ENCODE results near the gene GTF2IRD1. TPM values are rescaled to one million over a fixed set of nuclear protein-coding genes. Genes with fewer than 3 reads are reported as not detected.

Gene GTF2IRD1
- total and polyA plus RNA-seq, 2 of the 13 experiments (the other 11 are each of a cell fraction or from before 2014, with no cell fraction given): 16.5 to 26.7 TPM

DNA sequence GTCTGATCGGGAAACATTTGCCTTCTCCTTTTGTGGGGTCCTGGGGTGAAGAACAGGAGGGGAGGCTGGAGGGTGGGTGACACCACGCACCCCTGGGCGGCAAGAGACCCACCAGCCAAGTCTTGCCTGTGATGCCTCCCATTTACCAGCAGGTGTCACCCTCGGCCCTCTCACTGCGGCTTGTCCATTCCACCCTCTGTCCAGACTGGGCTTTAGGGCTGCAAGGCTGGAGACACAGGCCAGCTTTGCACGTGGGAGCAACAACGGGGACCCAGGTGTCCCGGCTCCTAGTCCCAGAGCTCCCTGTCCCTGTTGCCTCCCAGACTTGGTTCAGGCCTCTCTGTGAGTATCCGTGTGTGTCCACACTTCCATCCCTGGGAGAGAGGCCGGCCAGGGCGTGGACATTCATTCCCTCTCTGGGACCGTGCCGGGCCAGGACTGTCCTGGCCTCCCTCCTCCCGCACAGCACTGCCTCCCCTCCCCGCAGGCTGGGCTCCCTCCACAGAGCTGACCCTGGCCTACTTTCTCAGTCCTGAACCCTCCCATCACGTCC lies 36.2 kb upstream of the GTF2IRD1 start (continued):
- TF ChIP-seq, protein P1, sequence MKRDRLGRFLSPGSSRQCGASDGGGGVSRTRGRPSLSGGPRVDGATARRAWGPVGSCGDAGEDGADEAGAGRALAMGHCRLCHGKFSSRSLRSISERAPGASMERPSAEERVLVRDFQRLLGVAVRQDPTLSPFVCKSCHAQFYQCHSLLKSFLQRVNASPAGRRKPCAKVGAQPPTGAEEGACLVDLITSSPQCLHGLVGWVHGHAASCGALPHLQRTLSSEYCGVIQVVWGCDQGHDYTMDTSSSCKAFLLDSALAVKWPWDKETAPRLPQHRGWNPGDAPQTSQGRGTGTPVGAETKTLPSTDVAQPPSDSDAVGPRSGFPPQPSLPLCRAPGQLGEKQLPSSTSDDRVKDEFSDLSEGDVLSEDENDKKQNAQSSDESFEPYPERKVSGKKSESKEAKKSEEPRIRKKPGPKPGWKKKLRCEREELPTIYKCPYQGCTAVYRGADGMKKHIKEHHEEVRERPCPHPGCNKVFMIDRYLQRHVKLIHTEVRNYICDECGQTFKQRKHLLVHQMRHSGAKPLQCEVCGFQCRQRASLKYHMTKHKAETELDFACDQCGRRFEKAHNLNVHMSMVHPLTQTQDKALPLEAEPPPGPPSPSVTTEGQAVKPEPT (CRISPR knock-in tag; IDR thresholded peaks at IDR 0.05; ENCODE audit: low read depth): no peak
- TF ChIP-seq HNRNPH1 (optimal IDR thresholded peaks at IDR 0.05; ENCODE audit: low read depth, low read length) (no peak), TBX2 (CRISPR knock-in tag; IDR thresholded peaks at IDR 0.05; ENCODE audit: borderline replicate concordance) (peak; percentile 29; the same call in 1 of the 2 replicates), ZNF281 (CRISPR knock-in tag; IDR thresholded peaks at IDR 0.05; ENCODE audit: borderline replicate concordance) (no peak), E2F2 (CRISPR knock-in tag; IDR thresholded peaks at IDR 0.05; ENCODE audit: borderline replicate concordance) (no peak), SP5 (CRISPR knock-in tag; IDR thresholded peaks at IDR 0.05; ENCODE audit: borderline replicate concordance, low read depth) (no peak), TAF15 (IDR thresholded peaks at IDR 0.05; ENCODE audit: low read depth, low read length, poor library complexity, severe bottlenecking) (no peak), POGZ (CRISPR knock-in tag; IDR thresholded peaks at IDR 0.05) (no peak), SCMH1 (CRISPR knock-in tag; IDR thresholded peaks at IDR 0.05; ENCODE audit: borderline replicate concordance) (no peak), CBX1 (IDR thresholded peaks at IDR 0.05; ENCODE audit: low read depth) (no peak), REPIN1 (CRISPR knock-in tag; IDR thresholded peaks at IDR 0.05; ENCODE audit: borderline replicate concordance, low read depth) (0 out of 2 replicates have a peak, but pooled peaks have one; percentile 31), SMARCC2 (IDR thresholded peaks at IDR 0.05) (no peak), ZNF710 (CRISPR knock-in tag; IDR thresholded peaks at IDR 0.05; ENCODE audit: borderline replicate concordance) (no peak), HNF4A (CRISPR knock-in tag; IDR thresholded peaks at IDR 0.05) (no peak), MAFF (IDR thresholded peaks at IDR 0.05; ENCODE audit: low read depth, low read length) (no peak), KLF6 (CRISPR knock-in tag; IDR thresholded peaks at IDR 0.05) (no peak), GZF1 (CRISPR knock-in tag; IDR thresholded peaks at IDR 0.05) (no peak), NONO (IDR thresholded peaks at IDR 0.05) (no peak), NONO (CRISPR knock-in tag; conservative IDR thresholded peaks at IDR 0.05) (0 out of 2 replicates have a peak, but pooled peaks have one; percentile 54), ZFP90 (CRISPR knock-in tag; IDR thresholded peaks at IDR 0.05; ENCODE audit: borderline replicate concordance) (no peak)
- TF ChIP-seq, protein P2, sequence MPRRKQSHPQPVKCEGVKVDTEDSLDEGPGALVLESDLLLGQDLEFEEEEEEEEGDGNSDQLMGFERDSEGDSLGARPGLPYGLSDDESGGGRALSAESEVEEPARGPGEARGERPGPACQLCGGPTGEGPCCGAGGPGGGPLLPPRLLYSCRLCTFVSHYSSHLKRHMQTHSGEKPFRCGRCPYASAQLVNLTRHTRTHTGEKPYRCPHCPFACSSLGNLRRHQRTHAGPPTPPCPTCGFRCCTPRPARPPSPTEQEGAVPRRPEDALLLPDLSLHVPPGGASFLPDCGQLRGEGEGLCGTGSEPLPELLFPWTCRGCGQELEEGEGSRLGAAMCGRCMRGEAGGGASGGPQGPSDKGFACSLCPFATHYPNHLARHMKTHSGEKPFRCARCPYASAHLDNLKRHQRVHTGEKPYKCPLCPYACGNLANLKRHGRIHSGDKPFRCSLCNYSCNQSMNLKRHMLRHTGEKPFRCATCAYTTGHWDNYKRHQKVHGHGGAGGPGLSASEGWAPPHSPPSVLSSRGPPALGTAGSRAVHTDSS (CRISPR knock-in tag; conservative IDR thresholded peaks at IDR 0.05): no peak
